CD8-positive, alpha-beta memory T cell (primary cell): ENCODE measurements around the gene NUP188. TPM values are rescaled to one million over a fixed set of nuclear protein-coding genes. Genes with fewer than 3 reads are reported as not detected.

Experiments
- CTCF ChIA-PET: fragments of 350-600 bp; sonication (Branson Sonifier 250); formaldehyde crosslinking; loops from one replicate; lab custom pipeline; 2021; ENCODE audit warnings: antibody characterized with exemption; lab: Charles Lee
- POLR2A ChIA-PET: fragments of 350-600 bp; sonication (Branson Sonifier 250); formaldehyde crosslinking; loops from one replicate; lab custom pipeline; 2021; ENCODE audit warnings: antibody characterized with exemption; lab: Charles Lee
- DNase-seq, 5 donors: peaks; one replicate each; pipeline versions ENCODE4 v3.0.0 to v3.0.0-alpha.2; 2020 to 2022; ENCODE audit warnings: mixed read lengths in 1 of 5
- H3K27ac ChIP-seq: one replicate; pipeline ENCODE4 v1.7.0; 2013; ENCODE audit warnings: low read depth, mild to moderate bottlenecking, low read length, moderate library complexity
- H3K27me3 ChIP-seq: 2 replicates; pipeline ENCODE4 v1.7.0; 2013; ENCODE audit warnings: low read length, mild to moderate bottlenecking; ENCODE audit not compliant: insufficient read depth, poor library complexity, severe bottlenecking
- H3K36me3 ChIP-seq: 2 replicates; pipeline ENCODE4 v1.7.0; 2013; ENCODE audit warnings: mild to moderate bottlenecking, low read length, moderate library complexity; ENCODE audit not compliant: insufficient read depth
- H3K4me1 ChIP-seq: 2 replicates; pipeline ENCODE4 v1.7.0; 2013; ENCODE audit warnings: mild to moderate bottlenecking, low read length, moderate library complexity; ENCODE audit not compliant: insufficient read depth
- H3K4me3 ChIP-seq: 2 replicates; pipeline ENCODE4 v1.7.0; 2013; ENCODE audit warnings: mild to moderate bottlenecking, low read length
- H3K9me3 ChIP-seq: 2 replicates; pipeline ENCODE4 v1.7.0; 2013; ENCODE audit warnings: mild to moderate bottlenecking, low read length
- H3K27ac Mint-ChIP-seq, 8 donors: one replicate each; pipeline ENCODE4 v1.8.0; 2020 to 2021; ENCODE audit warnings: mixed read lengths in 8 of 8, mild to moderate bottlenecking in 6 of 8, inconsistent platforms in 3 of 8, moderate library complexity in 3 of 8
- H3K27me3 Mint-ChIP-seq, 2 donors: one replicate each; pipeline ENCODE4 v1.8.0; 2020 to 2021; ENCODE audit warnings: mixed read lengths in 2 of 2, mild to moderate bottlenecking in 1 of 2, moderate library complexity in 1 of 2
- H3K36me3 Mint-ChIP-seq, 3 donors: one replicate each; pipeline ENCODE4 v1.8.0; 2020 to 2021; ENCODE audit warnings: mixed read lengths in 3 of 3, inconsistent platforms in 1 of 3, mild to moderate bottlenecking in 1 of 3
- H3K4me1 Mint-ChIP-seq, 3 donors: one replicate each; pipeline ENCODE4 v1.8.0; 2020 to 2021; ENCODE audit warnings: mixed read lengths in 3 of 3, inconsistent platforms in 1 of 3, mild to moderate bottlenecking in 1 of 3
- H3K4me3 Mint-ChIP-seq, 7 donors: one replicate each; pipeline ENCODE4 v1.8.0; 2020 to 2021; ENCODE audit warnings: mixed read lengths in 7 of 7, mild to moderate bottlenecking in 6 of 7, moderate library complexity in 4 of 7, inconsistent platforms in 2 of 7
- H3K9me3 Mint-ChIP-seq, 5 donors: one replicate each; pipeline ENCODE4 v1.8.0; 2020 to 2022; ENCODE audit warnings: mixed read lengths in 5 of 5, mild to moderate bottlenecking in 3 of 5, moderate library complexity in 2 of 5, inconsistent platforms in 1 of 5
- polyA plus RNA-seq: library from polyadenylated mRNA; unstranded; fragments of 300-500 nt; fragmentation: Illumina TruSeq; gene quantifications from one replicate; pipeline ENCODE4 v1.2.3, GENCODE V29; 2021
- total RNA-seq, 2 experiments: library from RNA; stranded (reverse); gene quantifications; one replicate each; pipeline ENCODE4 v1.2.3, GENCODE V29; 2021

NUP188 gene
- total and polyA plus RNA-seq, 3 experiments from 2014 or later = 41.3 to 150 (median 144) TPM

DNA sequence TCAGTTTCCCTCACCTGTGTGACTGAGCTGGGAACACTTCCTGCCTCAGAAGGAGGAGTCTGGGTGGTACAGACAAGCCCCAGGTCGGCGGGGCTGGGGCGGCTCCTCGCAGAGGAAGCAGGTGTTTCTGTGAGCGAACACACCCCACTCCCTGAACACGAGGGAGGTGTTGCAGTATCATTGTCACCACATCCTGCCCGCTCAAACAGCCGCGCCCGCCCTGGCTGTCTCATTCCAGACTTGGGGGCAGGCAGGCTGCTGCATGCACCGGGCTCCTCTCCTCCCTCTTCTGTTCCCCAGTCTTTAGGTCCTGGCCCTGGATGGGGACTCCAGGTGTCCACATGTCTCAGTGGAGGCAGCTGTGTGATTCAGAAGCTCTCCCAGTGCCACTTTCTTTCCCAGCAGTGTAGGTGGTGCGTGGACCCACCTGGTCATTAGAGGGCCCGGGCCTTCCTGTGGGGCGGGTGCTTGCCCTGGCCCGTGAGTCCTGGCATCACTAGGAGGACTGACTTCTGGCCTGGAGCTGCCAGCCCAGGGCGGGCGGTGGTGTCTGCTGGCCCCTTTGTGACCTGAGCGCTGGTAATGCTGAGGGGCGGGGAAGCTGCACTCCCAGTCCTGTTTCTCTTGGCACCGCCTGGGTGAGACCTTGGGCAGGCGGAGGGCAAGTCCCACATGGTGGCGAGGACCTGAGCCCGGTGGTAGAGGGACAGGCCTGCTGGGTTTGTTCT lies 45.0 kb upstream of the NUP188 start:
- DNase-seq = peak; percentile 71 to 93 (median 86)
- Histone ChIP-seq H3K27me3 (no peaks in the 10 kb centered on the region), H3K27ac (peak overlapping the region; percentile 73), H3K4me3 (peak overlapping the region; percentile 63), H3K36me3 (peaks cover 4% of the 10 kb centered on the region), H3K9me3 (no peaks in the 10 kb centered on the region), H3K4me1 (peaks cover 67% of the 10 kb centered on the region)
- H3K27me3 Mint-ChIP-seq = no peaks in the 10 kb centered on the region
- H3K9me3 Mint-ChIP-seq = no peaks in the 10 kb centered on the region
- H3K36me3 Mint-ChIP-seq = peaks cover 2 to 17% (median 4%) of the 10 kb centered on the region in 3 donors
- H3K27ac Mint-ChIP-seq = peak overlapping the region; percentile 91 to 99 (median 98)
- H3K4me3 Mint-ChIP-seq = peak overlapping the region; percentile 72 to 87 (median 82)
- H3K4me1 Mint-ChIP-seq = peaks cover 57 to 84% (median 60%) of the 10 kb centered on the region in 3 donors
- ChIA-PET CTCF (interaction anchor here (0.6 to 5.4 kb wide), 4 partner anchors 21 to 744 kb away, joined by 3 to 28 read pairs (median 6); partner anchors contain the start of genes KYAT1 and LRRC8A), POLR2A (interaction anchor here (0.5 kb wide), 2 partner anchors 25 to 87 kb away, joined by 4 read pairs; no protein-coding TSS in a partner anchor)

GRCh38 chr9:128903079-128903461 lies 44.4 kb upstream of the NUP188 start:
- POLR2A ChIA-PET = no interaction called here
- Histone ChIP-seq H3K27ac (peak overlapping the region; percentile 73), H3K4me1 (peaks cover 62% of the 10 kb centered on the region), H3K27me3 (no peaks in the 10 kb centered on the region), H3K36me3 (peaks cover 9% of the 10 kb centered on the region), H3K4me3 (peak overlapping the region; percentile 60), H3K9me3 (no peaks in the 10 kb centered on the region)
- CTCF ChIA-PET = interaction anchor here (1.2 to 5.4 kb wide), 3 partner anchors 13 to 41 kb away, joined by 3 to 28 read pairs (median 6); partner anchors contain the start of genes KYAT1 and LRRC8A
- H3K36me3 Mint-ChIP-seq = peaks cover 3 to 22% (median 5%) of the 10 kb centered on the region in 3 donors
- H3K27ac Mint-ChIP-seq = peak overlapping the region; percentile 91 to 99 (median 98)
- H3K27me3 Mint-ChIP-seq = no peaks in the 10 kb centered on the region
- H3K4me1 Mint-ChIP-seq = peaks cover 54 to 81% (median 55%) of the 10 kb centered on the region in 3 donors
- H3K9me3 Mint-ChIP-seq = no peaks in the 10 kb centered on the region
- peak overlapping the region in 6 of 7 donors; percentile 81 to 87 (median 82) for H3K4me3 Mint-ChIP-seq
- no peak for DNase-seq

DNA sequence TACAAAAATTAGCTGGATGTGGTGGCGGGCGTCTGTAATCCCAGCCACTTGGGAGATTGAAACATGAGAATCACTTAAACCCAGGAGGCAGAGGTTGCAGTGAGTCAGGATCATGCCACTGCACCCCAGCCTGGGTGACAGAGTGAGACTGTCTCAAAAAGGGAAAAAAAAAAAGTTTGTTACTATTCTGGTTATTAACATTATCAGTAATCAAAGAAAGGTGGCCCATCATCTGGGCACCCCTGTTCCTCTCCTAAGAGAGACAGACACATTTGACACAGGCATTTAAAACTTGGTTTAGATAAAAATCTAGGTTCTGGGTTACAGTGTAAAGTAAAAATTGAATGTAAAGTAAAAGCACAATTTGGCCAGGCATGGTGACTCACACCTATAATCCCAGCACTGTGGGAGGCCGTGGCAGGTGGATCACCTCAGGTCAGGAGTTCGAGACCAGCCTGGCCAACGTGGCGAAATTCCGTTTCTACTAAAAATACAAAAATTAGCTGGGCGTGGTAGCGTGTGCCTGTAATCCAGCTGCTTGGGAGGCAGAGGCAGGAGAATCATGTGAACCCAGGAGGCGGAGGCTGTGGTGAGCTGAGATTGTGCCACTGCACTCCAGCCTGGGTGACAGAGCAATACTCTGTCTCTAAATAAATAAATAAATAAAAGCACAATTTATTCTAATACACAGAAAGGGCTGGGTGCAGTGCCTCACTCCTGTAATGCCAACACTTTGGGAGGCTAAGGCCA lies 43.5 kb upstream of the NUP188 start:
- Mint-ChIP-seq H3K27ac (peak overlapping the region; percentile 67 to 98 (median 93)), H3K4me3 (peak overlapping the region in 2 of 7 donors; percentile 29 to 83), H3K36me3 (peaks cover 6 to 28% (median 7%) of the 10 kb centered on the region in 3 donors), H3K27me3 (no peaks in the 10 kb centered on the region), H3K4me1 (peaks cover 49 to 75% (median 53%) of the 10 kb centered on the region in 3 donors), H3K9me3 (no peaks in the 10 kb centered on the region)
- Histone ChIP-seq H3K9me3 (no peaks in the 10 kb centered on the region), H3K4me3 (no peak overlapping the region), H3K36me3 (peaks cover 19% of the 10 kb centered on the region), H3K27ac (no peak overlapping the region), H3K4me1 (peaks cover 52% of the 10 kb centered on the region), H3K27me3 (no peaks in the 10 kb centered on the region)
- CTCF ChIA-PET = interaction anchor here (1.2 to 5.4 kb wide), 2 partner anchors 14 to 22 kb away, joined by 3 to 28 read pairs; partner anchors contain the start of genes KYAT1 and LRRC8A
- DNase-seq = no peak
- POLR2A ChIA-PET = no interaction called here

GRCh38 chr9:128905964-128906363 lies 41.5 kb upstream of the NUP188 start:
- no peaks in the 10 kb centered on the region for H3K27me3 Mint-ChIP-seq
- Histone ChIP-seq H3K27ac (no peak overlapping the region), H3K27me3 (no peaks in the 10 kb centered on the region), H3K4me3 (no peak overlapping the region), H3K4me1 (peaks cover 49% of the 10 kb centered on the region), H3K9me3 (no peaks in the 10 kb centered on the region), H3K36me3 (peaks cover 32% of the 10 kb centered on the region)
- peaks cover 43 to 70% (median 45%) of the 10 kb centered on the region in 3 donors for H3K4me1 Mint-ChIP-seq
- no peaks in the 10 kb centered on the region for H3K9me3 Mint-ChIP-seq
- H3K36me3 Mint-ChIP-seq = peaks cover 9 to 43% (median 9%) of the 10 kb centered on the region in 3 donors
- DNase-seq = no peak
- ChIA-PET CTCF (no interaction called here), POLR2A (no interaction called here)
- peak overlapping the region in 7 of 8 donors; percentile 21 to 92 (median 64) for H3K27ac Mint-ChIP-seq
- H3K4me3 Mint-ChIP-seq = no peak overlapping the region

- Mint-ChIP-seq H3K9me3 (no peaks in the 10 kb centered on the region), H3K36me3 (peaks cover 9 to 50% (median 9%) of the 10 kb centered on the region in 3 donors), H3K27me3 (no peaks in the 10 kb centered on the region), H3K27ac (peak overlapping the region in 7 of 8 donors; percentile 57 to 86 (median 72)), H3K4me1 (peaks cover 44 to 70% (median 45%) of the 10 kb centered on the region in 3 donors), H3K4me3 (peak overlapping the region in 1 of 7 donors; percentile 23)
- Histone ChIP-seq H3K36me3 (peaks cover 33% of the 10 kb centered on the region), H3K4me3 (no peak overlapping the region), H3K27ac (no peak overlapping the region), H3K4me1 (peaks cover 49% of the 10 kb centered on the region), H3K27me3 (no peaks in the 10 kb centered on the region), H3K9me3 (no peaks in the 10 kb centered on the region)
- POLR2A ChIA-PET = no interaction called here
- no peak for DNase-seq
- CTCF ChIA-PET = no interaction called here
Measured at GRCh38 chr9:128906741-128907140, 40.8 kb upstream of the NUP188 start.

DNA sequence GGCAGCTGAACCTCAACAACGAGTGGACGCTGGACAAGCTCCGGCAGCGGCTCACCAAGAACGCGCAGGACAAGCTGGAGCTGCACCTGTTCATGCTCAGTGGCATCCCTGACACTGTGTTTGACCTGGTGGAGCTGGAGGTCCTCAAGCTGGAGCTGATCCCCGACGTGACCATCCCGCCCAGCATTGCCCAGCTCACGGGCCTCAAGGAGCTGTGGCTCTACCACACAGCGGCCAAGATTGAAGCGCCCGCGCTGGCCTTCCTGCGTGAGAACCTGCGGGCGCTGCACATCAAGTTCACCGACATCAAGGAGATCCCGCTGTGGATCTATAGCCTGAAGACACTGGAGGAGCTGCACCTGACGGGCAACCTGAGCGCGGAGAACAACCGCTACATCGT lies 39.1 kb upstream of the NUP188 start:
- Mint-ChIP-seq H3K27me3 (no peaks in the 10 kb centered on the region), H3K9me3 (no peaks in the 10 kb centered on the region), H3K36me3 (peaks cover 9 to 64% (median 10%) of the 10 kb centered on the region in 3 donors), H3K4me3 (peak overlapping the region in 2 of 7 donors; percentile 34 to 36), H3K4me1 (peaks cover 44 to 71% (median 47%) of the 10 kb centered on the region in 3 donors), H3K27ac (peak overlapping the region in 4 of 8 donors; percentile 2 to 84 (median 71))
- POLR2A ChIA-PET = no interaction called here
- no peak overlapping the region for H3K27ac ChIP-seq
- H3K9me3 ChIP-seq = no peaks in the 10 kb centered on the region
- H3K4me3 ChIP-seq = no peak overlapping the region
- CTCF ChIA-PET = interaction anchor here (0.7 to 1.6 kb wide), 6 partner anchors 12 to 90 kb away, joined by 3 to 4 read pairs (median 4); partner anchors contain the start of genes KYAT1 and LRRC8A
- no peak for DNase-seq
- H3K27me3 ChIP-seq = no peaks in the 10 kb centered on the region
- peaks cover 33% of the 10 kb centered on the region for H3K36me3 ChIP-seq
- H3K4me1 ChIP-seq = peaks cover 50% of the 10 kb centered on the region

- Mint-ChIP-seq H3K27me3 (no peaks in the 10 kb centered on the region), H3K27ac (peak overlapping the region; percentile 63 to 93 (median 78)), H3K36me3 (peaks cover 9 to 68% (median 10%) of the 10 kb centered on the region in 3 donors)
Measured at GRCh38 chr9:128909859-128910258, 37.6 kb upstream of the NUP188 start.

More at GRCh38 chr9:128909859-128910258, 37.6 kb upstream of the NUP188 start:
- no peak overlapping the region for H3K27ac ChIP-seq
- H3K27me3 ChIP-seq = no peaks in the 10 kb centered on the region
- Mint-ChIP-seq H3K4me1 (peaks cover 40 to 72% (median 43%) of the 10 kb centered on the region in 3 donors), H3K9me3 (no peaks in the 10 kb centered on the region), H3K4me3 (no peak overlapping the region)
- CTCF ChIA-PET = no interaction called here
- no peaks in the 10 kb centered on the region for H3K9me3 ChIP-seq
- no peak for DNase-seq
- H3K4me3 ChIP-seq = no peak overlapping the region
- H3K4me1 ChIP-seq = peaks cover 54% of the 10 kb centered on the region
- POLR2A ChIA-PET = no interaction called here
- peaks cover 33% of the 10 kb centered on the region for H3K36me3 ChIP-seq
